Osteoblast (primary cell): ENCODE results near the gene ZNF217. TPM values are rescaled to one million over a fixed set of nuclear protein-coding genes. Genes with fewer than 3 reads are reported as not detected.
"Not testable (repeated sequence)": the region's sequence is repeated elsewhere in the genome, so short reads cannot be mapped to it uniquely, and the experiment has no call there.

Experiments used
- DNase-seq: peaks from one replicate; pipeline ENCODE4 v3.0.0; 2011; ENCODE audit warnings: low spot score, mixed read lengths; ENCODE audit not compliant: insufficient read length; ENCODE audit errors: missing footprints
- H2AFZ ChIP-seq: 2 replicates; pipeline ENCODE4 v1.6.0; 2011; ENCODE audit warnings: mild to moderate bottlenecking, low read length
- H3K27ac ChIP-seq: 2 replicates; pipeline ENCODE4 v1.5.1; 2011; ENCODE audit warnings: mild to moderate bottlenecking, low read depth, low read length, moderate library complexity
- H3K27me3 ChIP-seq: 2 replicates; pipeline ENCODE4 v1.6.0; 2012; ENCODE audit warnings: mild to moderate bottlenecking, control low read depth, inconsistent platforms, low read length, moderate library complexity; ENCODE audit not compliant: insufficient read depth
- H3K36me3 ChIP-seq: 2 replicates; pipeline ENCODE4 v1.5.1; 2011; ENCODE audit warnings: mild to moderate bottlenecking, low read length, control low read depth, moderate library complexity; ENCODE audit not compliant: insufficient read depth
- H3K4me1 ChIP-seq: 2 replicates; pipeline ENCODE4 v1.5.1; 2011; ENCODE audit warnings: mild to moderate bottlenecking, low read length, control low read depth, moderate library complexity; ENCODE audit not compliant: insufficient read depth
- H3K4me2 ChIP-seq: 2 replicates; pipeline ENCODE4 v1.6.0; 2011; ENCODE audit warnings: mild to moderate bottlenecking, low read length; ENCODE audit not compliant: insufficient read depth
- H3K4me3 ChIP-seq: fragments of 200-600 bp; sonication (generic); 3 replicates; pipeline ENCODE4 v1.5.1; 2012; ENCODE audit warnings: mild to moderate bottlenecking, low read length, inconsistent platforms; ENCODE audit not compliant: insufficient read depth
- H3K79me2 ChIP-seq: 2 replicates; pipeline ENCODE4 v1.6.0; 2012; ENCODE audit warnings: mild to moderate bottlenecking, low read length, control low read depth, inconsistent platforms; ENCODE audit not compliant: insufficient read depth
- H3K9me3 ChIP-seq: 2 replicates; pipeline ENCODE4 v1.5.1; 2011; ENCODE audit warnings: low read depth, low read length, control low read depth
- H4K20me1 ChIP-seq: 2 replicates; pipeline ENCODE4 v1.6.0; 2012; ENCODE audit warnings: mild to moderate bottlenecking, low read length, control low read depth; ENCODE audit not compliant: insufficient read depth
- total RNA-seq: library from RNA; depleted of rRNA; stranded (reverse); fragments of >200 nt; gene quantifications from 2 replicates; pipeline ENCODE4 v1.2.3, GENCODE V29; 2012
- TF ChIP-seq, protein P1 (sequence below): IDR thresholded peaks from 2 replicates; pipeline ENCODE4 v1.5.1; 2011; ENCODE audit warnings: mild to moderate bottlenecking, low read depth, low read length, moderate library complexity; ENCODE audit errors: extremely low read depth

Gene ZNF217
- total RNA-seq, 1 donor, result 26.4 TPM

GRCh38 chr20:53626584-53626983 is 32.9 kb upstream of the ZNF217 start:
- TF ChIP-seq, protein P1, sequence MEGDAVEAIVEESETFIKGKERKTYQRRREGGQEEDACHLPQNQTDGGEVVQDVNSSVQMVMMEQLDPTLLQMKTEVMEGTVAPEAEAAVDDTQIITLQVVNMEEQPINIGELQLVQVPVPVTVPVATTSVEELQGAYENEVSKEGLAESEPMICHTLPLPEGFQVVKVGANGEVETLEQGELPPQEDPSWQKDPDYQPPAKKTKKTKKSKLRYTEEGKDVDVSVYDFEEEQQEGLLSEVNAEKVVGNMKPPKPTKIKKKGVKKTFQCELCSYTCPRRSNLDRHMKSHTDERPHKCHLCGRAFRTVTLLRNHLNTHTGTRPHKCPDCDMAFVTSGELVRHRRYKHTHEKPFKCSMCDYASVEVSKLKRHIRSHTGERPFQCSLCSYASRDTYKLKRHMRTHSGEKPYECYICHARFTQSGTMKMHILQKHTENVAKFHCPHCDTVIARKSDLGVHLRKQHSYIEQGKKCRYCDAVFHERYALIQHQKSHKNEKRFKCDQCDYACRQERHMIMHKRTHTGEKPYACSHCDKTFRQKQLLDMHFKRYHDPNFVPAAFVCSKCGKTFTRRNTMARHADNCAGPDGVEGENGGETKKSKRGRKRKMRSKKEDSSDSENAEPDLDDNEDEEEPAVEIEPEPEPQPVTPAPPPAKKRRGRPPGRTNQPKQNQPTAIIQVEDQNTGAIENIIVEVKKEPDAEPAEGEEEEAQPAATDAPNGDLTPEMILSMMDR, result no peak
- DNase-seq, result no peak
- Histone ChIP-seq H3K27me3 (no peaks in the 10 kb centered on the region), H3K27ac (no peak overlapping the region), H3K4me1 (peaks cover 27% of the 10 kb centered on the region), H3K9me3 (no peaks in the 10 kb centered on the region), H2AFZ (no peak overlapping the region), H3K4me2 (no peak overlapping the region), H3K4me3 (no peak overlapping the region), H4K20me1 (no peaks in the 10 kb centered on the region), H3K79me2 (no peaks in the 10 kb centered on the region), H3K36me3 (no peaks in the 10 kb centered on the region)

DNA sequence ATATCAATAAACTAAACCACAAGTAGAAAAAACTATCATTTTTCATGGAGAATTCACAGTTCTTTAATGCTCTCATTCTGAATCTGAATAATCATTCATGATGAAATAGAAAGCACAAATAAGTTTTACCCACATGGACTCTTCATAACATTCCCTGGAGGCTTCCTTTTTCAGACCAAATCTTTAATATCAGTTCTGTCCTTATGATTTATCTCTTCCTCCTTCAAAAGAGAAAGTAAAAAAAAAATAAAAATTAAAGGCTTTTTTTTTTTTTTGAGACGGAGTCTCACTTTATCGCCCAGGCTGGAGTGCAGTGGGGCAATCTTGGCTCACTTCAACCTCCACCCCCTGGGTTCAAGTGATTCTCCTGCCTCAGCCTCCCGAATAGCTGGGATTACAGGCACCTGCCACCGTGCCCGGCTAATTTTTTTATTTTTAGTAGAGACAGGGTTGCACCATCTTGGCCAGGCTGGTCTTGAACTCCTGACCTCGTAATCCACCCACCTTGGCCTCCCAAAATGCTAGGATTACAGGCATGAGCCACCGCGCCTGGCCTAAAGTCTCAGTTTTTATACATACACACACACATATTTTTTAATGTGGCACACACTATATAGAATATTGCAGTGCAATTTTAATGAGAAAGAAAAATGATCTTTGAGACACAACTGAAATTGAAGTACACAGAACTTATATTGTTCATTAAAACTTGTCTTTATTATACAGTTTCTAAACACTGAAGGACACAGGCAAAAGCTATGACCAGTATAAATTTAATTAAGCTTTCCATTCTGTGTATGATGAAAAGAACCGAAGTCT is 31.9 kb upstream of the ZNF217 start:
- H4K20me1 ChIP-seq, result no peaks in the 10 kb centered on the region
- no peak overlapping the region for H3K4me3 ChIP-seq
- no peaks in the 10 kb centered on the region for H3K9me3 ChIP-seq
- no peak for DNase-seq
- no peak overlapping the region for H2AFZ ChIP-seq
- H3K27me3 ChIP-seq, result no peaks in the 10 kb centered on the region
- peaks cover 31% of the 10 kb centered on the region for H3K4me1 ChIP-seq
- TF ChIP-seq, protein P1, result no peak
- H3K4me2 ChIP-seq, result no peak overlapping the region
- no peaks in the 10 kb centered on the region for H3K79me2 ChIP-seq
- H3K36me3 ChIP-seq, result no peaks in the 10 kb centered on the region
- H3K27ac ChIP-seq, result no peak overlapping the region

DNA sequence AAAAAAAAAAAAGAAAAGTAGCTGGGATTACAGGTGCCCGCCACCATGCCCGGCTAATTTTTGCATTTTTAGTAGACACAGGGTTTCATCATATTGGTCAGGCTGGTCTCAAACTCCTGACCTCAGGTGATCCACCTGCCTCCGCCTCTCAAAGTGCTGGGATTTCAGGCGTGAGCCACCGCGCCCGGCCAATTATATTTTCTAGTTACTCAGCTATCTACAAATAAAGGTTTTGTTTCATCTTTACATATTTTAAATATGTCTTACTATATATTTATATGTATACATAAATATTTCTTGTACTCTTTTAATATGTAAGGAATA is 31.2 kb upstream of the ZNF217 start:
- H3K4me1 ChIP-seq, result peaks cover 32% of the 10 kb centered on the region
- not testable (repeated sequence) for H3K79me2 ChIP-seq, H3K4me3 ChIP-seq, H3K27me3 ChIP-seq, H3K36me3 ChIP-seq, DNase-seq, H3K27ac ChIP-seq, H3K9me3 ChIP-seq, H2AFZ ChIP-seq, H3K4me2 ChIP-seq, H4K20me1 ChIP-seq

DNA sequence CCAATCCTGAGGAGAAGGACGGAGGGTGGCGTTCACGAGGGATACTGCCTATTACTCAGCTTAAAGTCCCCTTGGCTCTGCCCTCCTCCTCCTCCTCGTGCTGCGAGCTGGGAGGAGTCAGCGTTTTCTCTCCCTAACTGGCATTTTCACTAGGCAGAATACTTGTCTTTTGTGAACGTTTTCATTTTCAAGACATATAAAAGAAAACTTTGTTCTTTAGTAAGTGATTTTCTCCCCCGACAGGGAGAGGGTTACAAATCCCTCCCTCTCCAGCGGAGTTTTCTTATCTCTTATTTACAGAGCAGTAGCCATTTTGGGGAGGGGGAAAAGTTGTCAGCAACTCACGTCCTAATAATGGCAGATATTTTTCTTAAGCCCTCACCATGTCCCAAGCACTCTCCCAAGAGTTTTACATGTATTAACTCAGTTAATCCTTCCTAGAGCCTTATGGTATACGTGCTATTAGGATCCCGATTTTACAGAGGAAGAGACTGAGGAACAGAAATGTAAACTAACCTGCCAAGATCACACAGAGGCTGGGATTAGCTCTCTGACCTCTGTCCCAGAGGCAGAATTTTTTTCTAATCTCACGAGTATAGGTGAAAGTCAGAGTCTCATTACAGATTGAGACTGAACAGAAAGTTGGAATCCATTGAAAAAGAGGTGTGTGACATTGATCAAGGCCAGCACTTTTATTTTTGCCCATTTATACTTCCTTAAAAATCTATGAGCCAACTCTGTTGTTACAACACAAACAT is 30.0 kb upstream of the ZNF217 start:
- no peaks in the 10 kb centered on the region for H4K20me1 ChIP-seq
- peak; percentile 94 for DNase-seq
- peak overlapping the region; percentile 68 for H3K4me3 ChIP-seq
- H3K36me3 ChIP-seq, result no peaks in the 10 kb centered on the region
- peak overlapping the region; percentile 94 for H2AFZ ChIP-seq
- H3K9me3 ChIP-seq, result no peaks in the 10 kb centered on the region
- H3K27me3 ChIP-seq, result no peaks in the 10 kb centered on the region
- H3K27ac ChIP-seq, result peak overlapping the region; percentile 96
- peaks cover 38% of the 10 kb centered on the region for H3K4me1 ChIP-seq
- TF ChIP-seq, protein P1, result no peak
- H3K79me2 ChIP-seq, result no peaks in the 10 kb centered on the region
- peak overlapping the region; percentile 84 for H3K4me2 ChIP-seq
